ENCODE results near the gene HPD.

The HPD gene

DNA sequence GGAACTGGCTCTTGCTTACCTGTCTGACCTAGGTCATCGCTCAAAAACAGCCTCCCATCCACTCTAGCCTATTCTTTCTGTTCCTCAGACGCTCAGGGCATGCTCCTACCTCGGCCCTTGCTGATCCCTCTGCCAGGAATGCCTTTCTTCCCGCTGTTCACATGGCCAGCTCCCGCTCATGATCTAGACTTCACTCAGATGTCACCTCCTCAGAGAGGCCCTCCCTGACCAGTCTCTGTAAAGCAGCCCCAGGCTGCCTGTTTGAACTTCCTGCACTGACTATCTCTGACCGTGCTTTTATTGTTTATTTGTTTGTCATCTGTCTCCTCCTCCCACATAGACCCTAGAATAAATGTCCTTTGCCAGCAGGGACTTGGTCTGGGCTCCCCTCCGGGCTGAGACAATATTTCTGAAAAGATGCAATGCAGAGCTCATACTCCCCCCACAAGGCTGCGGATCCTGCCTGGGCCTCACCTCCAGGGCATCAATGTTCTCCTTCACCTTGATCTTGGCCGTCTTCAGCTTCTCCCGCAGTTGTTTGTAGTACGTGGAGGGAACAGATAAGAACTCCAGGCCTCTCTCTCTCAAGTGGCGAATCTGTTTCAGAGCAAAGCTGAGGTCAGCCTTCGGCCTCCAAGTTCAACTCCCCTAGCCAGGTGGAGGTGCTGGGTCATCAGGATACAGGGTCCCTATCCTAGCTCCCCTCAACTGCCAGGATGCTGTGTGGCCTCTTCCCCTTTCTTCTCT lies 15.2 kb downstream of the HPD start:
- H3K27me3 ChIP-seq (ENCODE audit: insufficient read depth, low read depth, severe bottlenecking): no peaks in the 10 kb centered on the region
- H3K9me3 ChIP-seq (ENCODE audit: severe bottlenecking): no peaks in the 10 kb centered on the region
- no peak for DNase-seq
- H3K4me3 ChIP-seq (ENCODE audit: low read depth, low read length): no peak overlapping the region
- no peaks in the 10 kb centered on the region for H3K36me3 ChIP-seq
- no peak overlapping the region for H3K27ac ChIP-seq
- TF ChIP-seq, protein P1, sequence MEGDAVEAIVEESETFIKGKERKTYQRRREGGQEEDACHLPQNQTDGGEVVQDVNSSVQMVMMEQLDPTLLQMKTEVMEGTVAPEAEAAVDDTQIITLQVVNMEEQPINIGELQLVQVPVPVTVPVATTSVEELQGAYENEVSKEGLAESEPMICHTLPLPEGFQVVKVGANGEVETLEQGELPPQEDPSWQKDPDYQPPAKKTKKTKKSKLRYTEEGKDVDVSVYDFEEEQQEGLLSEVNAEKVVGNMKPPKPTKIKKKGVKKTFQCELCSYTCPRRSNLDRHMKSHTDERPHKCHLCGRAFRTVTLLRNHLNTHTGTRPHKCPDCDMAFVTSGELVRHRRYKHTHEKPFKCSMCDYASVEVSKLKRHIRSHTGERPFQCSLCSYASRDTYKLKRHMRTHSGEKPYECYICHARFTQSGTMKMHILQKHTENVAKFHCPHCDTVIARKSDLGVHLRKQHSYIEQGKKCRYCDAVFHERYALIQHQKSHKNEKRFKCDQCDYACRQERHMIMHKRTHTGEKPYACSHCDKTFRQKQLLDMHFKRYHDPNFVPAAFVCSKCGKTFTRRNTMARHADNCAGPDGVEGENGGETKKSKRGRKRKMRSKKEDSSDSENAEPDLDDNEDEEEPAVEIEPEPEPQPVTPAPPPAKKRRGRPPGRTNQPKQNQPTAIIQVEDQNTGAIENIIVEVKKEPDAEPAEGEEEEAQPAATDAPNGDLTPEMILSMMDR (IDR thresholded peaks at IDR 0.05; ENCODE audit: low read depth, low read length): no peak

DNA sequence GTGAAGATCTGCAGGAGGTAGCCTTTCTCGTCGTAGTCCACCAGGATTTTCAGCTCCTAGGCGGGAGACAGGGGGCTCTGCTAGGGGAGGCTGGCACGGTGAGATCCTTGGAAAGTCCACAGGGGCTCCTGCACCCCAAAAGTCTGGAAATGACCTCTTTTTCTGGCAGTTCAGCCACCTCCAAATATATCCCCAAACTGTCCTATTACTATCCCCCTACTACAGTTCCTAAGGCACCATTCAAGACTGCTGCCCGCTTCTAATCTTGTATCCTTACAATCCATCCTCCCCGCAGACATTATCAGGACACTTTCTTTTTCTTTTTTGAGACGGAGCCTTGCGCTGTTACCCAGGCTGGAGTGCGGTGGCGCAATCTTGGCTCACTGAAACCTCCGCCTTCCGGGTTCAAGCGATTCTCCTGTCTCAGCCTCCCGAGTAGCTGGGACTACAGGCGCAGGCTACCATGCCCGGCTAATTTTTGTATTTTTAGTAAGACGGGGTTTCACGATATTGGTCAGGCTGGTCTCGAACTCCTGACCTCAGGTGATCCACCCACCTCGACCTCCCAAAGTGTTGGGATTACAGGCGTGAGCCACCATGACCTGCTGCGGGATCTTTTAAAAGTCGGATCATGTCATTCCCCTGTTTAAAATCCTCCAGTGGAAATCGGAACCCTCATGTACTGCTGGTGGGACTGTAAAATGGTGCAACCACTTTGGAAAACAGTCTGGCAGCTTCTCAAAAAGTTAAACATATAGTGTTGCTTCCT lies 18.5 kb downstream of the HPD start:
- TF ChIP-seq, protein P1 (IDR thresholded peaks at IDR 0.05; ENCODE audit: low read depth, low read length): no peak
- H3K27ac ChIP-seq: no peak overlapping the region
- no peaks in the 10 kb centered on the region for H3K27me3 ChIP-seq (ENCODE audit: insufficient read depth, low read depth, severe bottlenecking)
- DNase-seq: no peak
- no peak overlapping the region for H3K4me3 ChIP-seq (ENCODE audit: low read depth, low read length)
- H3K36me3 ChIP-seq: no peaks in the 10 kb centered on the region
- no peaks in the 10 kb centered on the region for H3K9me3 ChIP-seq (ENCODE audit: severe bottlenecking)

DNA sequence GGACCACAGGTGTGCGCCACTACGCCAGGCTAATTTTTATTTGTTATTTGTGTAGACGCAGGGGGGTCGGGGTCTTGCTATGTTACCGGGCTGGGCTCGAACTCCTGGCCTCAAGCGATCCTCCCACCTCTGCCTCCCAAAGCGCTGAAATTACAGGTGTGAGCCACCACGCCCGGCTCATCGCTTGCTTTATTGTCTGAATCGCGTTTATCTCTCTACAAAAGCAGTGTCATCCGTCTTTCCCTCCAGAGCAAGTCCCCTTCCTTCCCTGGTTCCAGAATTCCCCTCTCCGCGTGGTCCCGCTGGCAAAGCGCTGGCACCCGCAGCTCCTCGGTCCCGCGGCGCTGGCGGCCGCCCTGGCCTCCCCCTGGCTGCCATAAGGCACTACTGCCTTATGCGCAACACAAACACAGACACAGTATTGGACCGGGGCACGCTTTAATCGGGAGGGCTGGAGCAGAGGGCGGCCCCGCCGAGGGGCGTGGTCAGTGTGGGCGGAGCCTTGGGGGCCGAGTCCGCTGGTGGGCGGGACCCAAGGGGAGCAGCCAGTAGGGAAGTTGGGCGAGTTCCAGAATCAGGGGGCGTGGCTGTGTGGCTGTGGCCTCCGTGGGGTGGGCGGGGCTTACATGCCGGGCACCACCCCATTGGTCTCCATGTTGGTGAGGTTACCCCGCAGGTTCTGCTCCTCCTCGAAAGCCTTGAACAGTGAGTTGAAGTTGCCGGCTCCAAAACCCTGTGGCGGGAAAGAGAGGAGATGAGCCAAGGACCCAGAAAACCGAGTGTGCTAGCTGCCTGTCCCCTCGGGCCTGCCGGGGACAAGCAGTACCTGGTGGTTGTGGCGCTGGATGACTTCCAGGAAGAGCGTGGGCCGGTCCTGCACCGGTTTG lies 19.3 kb downstream of the HPD start:
- DNase-seq: no peak

DNA sequence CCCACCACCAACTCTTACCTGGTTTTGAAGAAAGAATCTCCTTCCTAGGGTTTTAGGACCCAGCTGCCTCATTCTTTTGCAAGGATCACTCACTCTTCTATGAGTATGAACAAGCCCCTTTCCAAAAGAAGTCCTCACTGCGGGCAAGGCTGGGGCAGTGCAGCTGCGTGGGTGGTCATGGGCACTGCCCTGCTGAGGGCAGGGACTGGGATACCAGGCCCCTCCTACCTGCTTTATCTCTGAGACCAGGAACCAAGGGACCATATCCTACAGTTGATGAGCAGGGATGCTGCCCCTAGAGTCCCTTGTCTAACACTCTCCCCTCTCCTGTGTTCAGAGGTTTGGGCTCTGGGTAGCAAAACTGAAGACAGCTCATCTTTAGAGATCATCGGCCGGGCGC lies 20.5 kb downstream of the HPD start:
- no peak overlapping the region for H3K27ac ChIP-seq
- no peaks in the 10 kb centered on the region for H3K9me3 ChIP-seq (ENCODE audit: severe bottlenecking)
- TF ChIP-seq, protein P1 (IDR thresholded peaks at IDR 0.05; ENCODE audit: low read depth, low read length): no peak
- no peak overlapping the region for H3K4me3 ChIP-seq (ENCODE audit: low read depth, low read length)
- no peaks in the 10 kb centered on the region for H3K36me3 ChIP-seq
- H3K27me3 ChIP-seq (ENCODE audit: insufficient read depth, low read depth, severe bottlenecking): no peaks in the 10 kb centered on the region
- DNase-seq: no peak

More for the DNA sequence above, 19.3 kb downstream of the HPD start:
- H3K4me3 ChIP-seq (ENCODE audit: low read depth, low read length): no peak overlapping the region
- TF ChIP-seq, protein P1 (IDR thresholded peaks at IDR 0.05; ENCODE audit: low read depth, low read length): no peak
- no peaks in the 10 kb centered on the region for H3K9me3 ChIP-seq (ENCODE audit: severe bottlenecking)
- no peak overlapping the region for H3K27ac ChIP-seq
- no peaks in the 10 kb centered on the region for H3K27me3 ChIP-seq (ENCODE audit: insufficient read depth, low read depth, severe bottlenecking)
- H3K36me3 ChIP-seq: no peaks in the 10 kb centered on the region

DNA sequence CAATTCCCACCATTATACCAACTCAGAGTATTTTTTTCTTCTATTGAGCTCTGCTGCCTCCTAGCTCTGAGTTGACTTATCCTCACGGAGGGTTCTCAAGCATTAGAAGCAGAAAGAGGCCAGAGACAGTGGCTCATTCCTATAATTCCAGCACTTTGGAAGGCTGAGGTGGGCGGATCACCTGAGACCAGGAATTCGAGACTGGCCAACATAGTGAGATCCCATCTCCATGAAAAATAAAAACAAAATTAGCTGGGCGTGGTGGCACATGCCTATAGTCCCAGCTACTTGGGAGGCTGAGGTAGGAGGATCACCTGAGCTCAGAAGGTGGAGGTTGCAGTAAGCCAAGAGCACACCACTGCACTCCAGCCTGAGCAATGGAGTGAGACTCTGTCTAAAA lies 21.0 kb downstream of the HPD start:
- Histone ChIP-seq H3K36me3 (no peaks in the 10 kb centered on the region), H3K27ac (no peak overlapping the region), H3K27me3 (ENCODE audit: insufficient read depth, low read depth, severe bottlenecking) (no peaks in the 10 kb centered on the region), H3K9me3 (ENCODE audit: severe bottlenecking) (no peaks in the 10 kb centered on the region), H3K4me3 (ENCODE audit: low read depth, low read length) (no peak overlapping the region)
- TF ChIP-seq, protein P1 (IDR thresholded peaks at IDR 0.05; ENCODE audit: low read depth, low read length): no peak
- DNase-seq: no peak

All from WERI-Rb-1 (cell line).